HG02798 (cell line): ENCODE results near the gene FAM47E.
A peak's percentile ranks its signal among the peaks of the same experiment; 100 is the strongest.
"Not testable (repeated sequence)": the region's sequence is repeated elsewhere in the genome, so short reads cannot be mapped to it uniquely, and the experiment has no call there.

Source experiments
- ATAC-seq: cut with Tn5 transposase; IDR thresholded peaks from one replicate; pipeline ENCODE4 v1.9.1; 2021; ENCODE audit warnings: mild to moderate bottlenecking; ENCODE audit not compliant: unreplicated experiment, poor library complexity

FAM47E gene

DNA sequence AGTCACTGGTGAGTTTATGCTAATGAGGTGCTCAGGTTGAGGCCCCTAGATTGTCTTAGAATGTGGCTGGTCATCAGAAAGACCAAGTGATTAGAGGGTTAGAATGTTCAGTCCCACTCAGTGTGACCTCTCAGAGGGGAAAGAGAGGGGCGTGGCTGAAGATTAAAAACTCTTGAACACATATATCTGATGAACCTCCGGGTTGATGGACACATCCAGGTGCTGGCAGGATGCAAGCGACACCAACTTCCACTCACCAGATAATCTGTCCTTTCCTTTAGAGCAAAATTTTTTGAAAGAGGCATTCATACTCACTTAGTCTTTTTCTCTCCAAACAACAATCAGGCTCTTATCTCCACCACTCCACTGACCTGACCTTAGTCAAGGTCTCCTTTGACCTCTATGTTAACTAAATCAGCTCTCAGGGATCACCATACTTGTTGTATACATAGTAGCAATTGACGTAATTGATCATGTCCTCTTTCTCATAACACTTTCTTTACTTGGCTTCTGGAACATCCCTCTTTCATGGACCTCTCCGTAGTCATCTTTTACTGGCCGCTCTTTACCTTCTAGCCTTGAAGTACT, 14.2 kb downstream of the FAM47E start:
- no peak for ATAC-seq

DNA sequence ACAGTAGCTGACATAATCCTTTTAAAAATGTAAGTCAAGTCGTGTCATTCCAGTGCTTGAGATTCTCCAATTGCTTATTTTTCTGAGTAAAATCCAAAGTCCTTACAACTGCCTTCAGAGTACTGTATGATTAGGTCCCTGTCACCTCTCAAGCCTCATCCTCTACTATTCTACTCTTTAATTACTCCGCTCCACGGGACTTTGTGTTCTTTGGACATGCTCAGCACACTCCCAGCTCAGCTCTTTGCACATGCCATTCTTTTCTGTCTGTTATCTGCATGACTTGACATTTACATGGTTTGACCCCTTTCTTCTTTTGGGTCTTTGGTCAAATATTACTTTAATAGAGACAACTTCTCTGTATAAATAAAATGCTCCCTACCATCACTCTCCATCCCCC, 15.1 kb downstream of the FAM47E start:
- ATAC-seq = no peak

- no peak for ATAC-seq
Measured at GRCh38 chr4:76267811-76268210, 16.3 kb downstream of the FAM47E start.

DNA sequence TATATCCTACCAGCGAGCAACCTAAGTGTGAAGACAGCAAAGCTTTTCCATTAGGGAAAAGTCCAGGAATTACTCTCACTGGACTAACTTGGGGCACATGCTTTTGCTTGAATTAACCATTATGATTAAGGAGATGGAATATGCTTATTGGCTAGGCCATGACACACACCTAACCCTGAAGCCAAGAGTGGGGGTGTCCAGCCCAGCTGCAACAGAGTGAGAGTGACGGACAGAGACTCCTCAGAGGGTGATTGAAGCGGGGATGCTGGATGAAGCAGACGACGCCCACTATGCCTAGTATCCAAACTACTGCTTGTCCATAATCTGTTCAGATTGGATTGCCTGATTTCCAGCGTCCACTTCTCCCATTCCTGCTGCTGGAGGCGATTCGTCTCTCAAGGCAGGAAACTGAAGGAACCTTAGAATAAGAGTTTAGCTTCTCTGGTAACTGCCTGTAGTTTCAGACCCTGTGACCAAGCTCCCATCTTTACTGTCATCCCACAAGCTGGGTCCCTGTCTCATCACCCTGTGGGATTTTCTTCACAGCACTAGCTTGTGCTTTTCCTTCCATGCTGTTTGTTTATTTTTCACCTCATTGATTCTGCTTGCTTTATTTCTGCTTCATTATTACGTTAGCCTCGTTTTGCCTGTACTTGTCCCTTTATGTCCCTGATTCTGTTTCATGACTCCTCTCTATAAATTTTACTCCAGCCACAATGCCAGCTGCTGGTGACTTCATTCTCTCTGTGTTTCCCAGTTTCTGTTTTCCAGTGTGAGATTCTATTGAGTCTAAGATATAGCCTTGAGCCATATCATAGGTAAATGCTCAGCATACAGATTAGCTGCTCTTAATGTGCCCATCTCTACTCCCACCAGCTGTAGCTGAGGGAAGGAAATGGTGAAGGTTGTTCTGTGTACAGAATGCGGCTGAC, 19.0 kb downstream of the FAM47E start:
- ATAC-seq = no peak

- no peak for ATAC-seq
Measured at GRCh38 chr4:76271248-76271647, 19.7 kb downstream of the FAM47E start.

- no peak for ATAC-seq
Measured at GRCh38 chr4:76272073-76272472, 20.6 kb downstream of the FAM47E start.

DNA sequence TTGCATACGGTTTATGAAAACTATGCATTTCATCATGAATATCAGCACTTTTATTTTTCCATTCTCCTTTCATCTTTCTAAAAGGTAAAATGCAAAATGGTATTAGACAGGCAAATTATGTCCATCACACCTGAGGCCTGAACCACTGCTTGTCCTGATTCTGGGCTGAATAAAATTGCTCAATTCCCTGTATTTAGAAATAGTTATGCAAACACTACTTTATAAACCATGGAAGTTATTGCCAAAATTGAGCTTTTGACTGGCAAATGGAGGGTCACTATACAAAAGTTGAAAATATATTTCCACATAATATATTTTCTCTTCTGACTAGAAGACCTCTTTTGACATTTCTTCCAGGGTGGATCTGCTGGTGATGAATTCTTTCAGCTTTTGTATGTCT, 21.1 kb downstream of the FAM47E start:
- no peak for ATAC-seq

GRCh38 chr4:76272999-76273398, 21.5 kb downstream of the FAM47E start:
- no peak for ATAC-seq

- ATAC-seq = no peak
Measured at GRCh38 chr4:76275486-76276124, 24.1 kb downstream of the FAM47E start.

- peak; percentile 73 for ATAC-seq
Measured at GRCh38 chr4:76276813-76277212, 25.3 kb downstream of the FAM47E start.

GRCh38 chr4:76277667-76278066, 26.1 kb downstream of the FAM47E start:
- ATAC-seq = no peak

GRCh38 chr4:76278583-76278982, 27.1 kb downstream of the FAM47E start:
- no peak for ATAC-seq

DNA sequence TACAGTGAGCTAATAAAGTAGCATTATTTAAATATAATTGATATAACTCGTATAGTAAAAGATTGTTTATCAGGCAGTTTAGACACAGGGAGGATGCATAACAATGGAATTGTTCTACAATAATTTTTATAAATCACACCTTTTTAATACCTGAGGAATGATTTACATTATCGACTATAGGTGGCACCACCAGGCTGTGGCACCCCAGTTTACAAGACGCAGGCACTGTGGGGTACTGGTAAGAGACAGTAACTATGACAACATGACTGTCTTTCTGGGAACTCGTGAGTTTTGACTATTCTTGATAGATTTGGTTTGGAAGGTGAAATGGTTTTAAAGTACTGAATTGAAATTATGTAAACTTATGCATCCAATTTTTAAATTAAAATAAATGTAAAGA, 27.9 kb downstream of the FAM47E start:
- no peak for ATAC-seq

GRCh38 chr4:76280488-76281441, 29.2 kb downstream of the FAM47E start:
- ATAC-seq = no peak

GRCh38 chr4:76281594-76281993, 30.1 kb downstream of the FAM47E start:
- not testable (repeated sequence) for ATAC-seq

GRCh38 chr4:76282941-76283689, 31.6 kb downstream of the FAM47E start:
- ATAC-seq = no peak

- ATAC-seq = no peak
Measured at GRCh38 chr4:76283900-76284299, 32.4 kb downstream of the FAM47E start.

- not testable (repeated sequence) for ATAC-seq
Measured at GRCh38 chr4:76287811-76288210, 36.3 kb downstream of the FAM47E start.

GRCh38 chr4:76292730-76293129, 41.2 kb downstream of the FAM47E start:
- ATAC-seq = no peak
